ENCODE measurements around the gene CEP131. TPM values are rescaled to one million over a fixed set of nuclear protein-coding genes. Genes with fewer than 3 reads are reported as not detected.

CEP131 gene
- total and polyA plus RNA-seq, 2 of the 8 experiments (the other 6 are each of a cell fraction or from before 2014, with no cell fraction given) = 5.9 to 23.2 TPM

GRCh38 chr17:81247339-81247990 is 24.7 kb upstream of the CEP131 start:
- H3K79me2 ChIP-seq (ENCODE audit: control insufficient read depth in 1 of 2, insufficient read depth in 2 of 2, low read length in 2 of 2) = no peaks in the 10 kb centered on the region
- ChIA-PET POLR2A (ENCODE audit: partially characterized antibody) (interaction anchor here (0.7 to 2.5 kb wide), 6 partner anchors 8 to 271 kb away, joined by 3 to 6 read pairs (median 4); partner anchors contain the start of genes CEP131, NDUFAF8 and TEPSIN), CTCF (ENCODE audit: partially characterized antibody) (interaction anchor here (0.7 to 1.6 kb wide), 4 partner anchors 20 to 161 kb away, joined by 3 to 4 read pairs (median 3); no protein-coding TSS in a partner anchor)
- no peak overlapping the region for H2BK120ac ChIP-seq (replicated peaks; ENCODE audit: low read depth, low read length)
- H3K4me2 ChIP-seq (ENCODE audit: insufficient read depth in 1 of 2, low read depth in 2 of 2, low read length in 2 of 2) = no peak overlapping the region
- no peak overlapping the region for H4K8ac ChIP-seq (ENCODE audit: extremely low read depth, insufficient read depth, low read length)
- no peak overlapping the region for H2BK12ac ChIP-seq (ENCODE audit: low read depth, low read length)
- no peak overlapping the region for H3K27ac ChIP-seq (ENCODE audit: low read depth, low read length)
- no peak overlapping the region for H3K56ac ChIP-seq (replicated peaks; ENCODE audit: insufficient read length, low read depth, low read length)
- no peak overlapping the region for H2AK5ac ChIP-seq (ENCODE audit: low read depth, low read length)
- TF ChIP-seq BACH1 (IDR thresholded peaks at IDR 0.05; ENCODE audit: low read length) (no peak), MAFK (IDR thresholded peaks at IDR 0.05; ENCODE audit: low read depth, low read length) (no peak), RAD21 (IDR thresholded peaks at IDR 0.05 in 1 of 2, conservative IDR thresholded peaks at IDR 0.05 in 1 of 2; ENCODE audit: low read depth in 2 of 2, low read length in 2 of 2) (no peak), SIN3A (conservative IDR thresholded peaks at IDR 0.05 in 1 of 2, IDR thresholded peaks at IDR 0.05 in 1 of 2; ENCODE audit: low read depth in 1 of 2, low read length in 2 of 2) (no peak), CBX5 (IDR thresholded peaks at IDR 0.05; ENCODE audit: low read depth, low read length) (no peak)
- H3K23ac ChIP-seq (ENCODE audit: insufficient read length) = no peak overlapping the region
- no peak overlapping the region for H4K91ac ChIP-seq (replicated peaks; ENCODE audit: insufficient read length, low read length)
- H3K79me1 ChIP-seq (ENCODE audit: low read depth, low read length) = no peaks in the 10 kb centered on the region
- 86% methylated on average over 14 of the region's 15 CpGs; no CpG with 5 or more reads in 1 of the 2 experiments for WGBS, 2 experiments (ENCODE audit: extremely low coverage in 1 of 2, insufficient coverage in 1 of 2, insufficient read length in 1 of 2, insufficient replicate concordance in 2 of 2, low coverage in 1 of 2, low lambda C conversion rate in 2 of 2, missing lambda C conversion rate in 1 of 2)
- no peak overlapping the region for H4K5ac ChIP-seq (ENCODE audit: insufficient read length, low read depth, low read length)
- no peaks in the 10 kb centered on the region; the same call in 1 of the 2 replicates for H3K23me2 ChIP-seq (ENCODE audit: low read depth, low read length)
- H3K9ac ChIP-seq (replicated peaks in 1 of 4; ENCODE audit: extremely low read depth in 1 of 4, low read depth in 3 of 4, low read length in 3 of 4) = no peak overlapping the region; a peak in 2 of 7 replicates
- no peak overlapping the region for H2AFZ ChIP-seq (ENCODE audit: low read length)
- DNase-seq (ENCODE audit: low read depth in 1 of 2, low spot score in 2 of 2) = no peak
- no peak overlapping the region for H3K4ac ChIP-seq (replicated peaks; ENCODE audit: insufficient read length, low read depth, low read length)
- H2BK15ac ChIP-seq (ENCODE audit: low read length) = no peak overlapping the region
- no peak for FAIRE-seq
- H3K4me3 ChIP-seq (ENCODE audit: extremely low read depth in 1 of 4, insufficient read depth in 2 of 4, low read depth in 3 of 4, low read length in 4 of 4) = no peak overlapping the region
- peaks cover 0 to 6% (median 3%) of the 10 kb centered on the region in 4 experiments; a peak in 2 of 7 replicates for H3K4me1 ChIP-seq (replicated peaks in 1 of 4; ENCODE audit: control insufficient read depth in 3 of 4, insufficient read depth in 4 of 4, low read length in 3 of 4)
- H2BK20ac ChIP-seq (ENCODE audit: low read length) = no peak overlapping the region
- H2BK5ac ChIP-seq (ENCODE audit: low read depth, low read length) = no peak overlapping the region
- H3K27me3 ChIP-seq (replicated peaks in 1 of 4; ENCODE audit: control insufficient read depth in 3 of 4, extremely low read depth in 1 of 4, insufficient read depth in 3 of 4, low read length in 3 of 4) = no peaks in the 10 kb centered on the region
- no peak overlapping the region for H3K18ac ChIP-seq (ENCODE audit: extremely low read depth, low read length)
- H4K20me1 ChIP-seq (replicated peaks in 1 of 2; ENCODE audit: control insufficient read depth in 1 of 2, insufficient read depth in 2 of 2, low read length in 2 of 2) = peaks cover 4 to 12% of the 10 kb centered on the region in 2 experiments
- no peaks in the 10 kb centered on the region for H3K9me3 ChIP-seq (ENCODE audit: insufficient read depth in 2 of 2, low read depth in 1 of 2, low read length in 1 of 2)
- H3K14ac ChIP-seq (ENCODE audit: insufficient read length) = no peak overlapping the region
- H3K36me3 ChIP-seq (ENCODE audit: control insufficient read depth in 2 of 4, insufficient read depth in 4 of 4, low read length in 3 of 4) = no peaks in the 10 kb centered on the region; a peak in 1 of 8 replicates

All from H1 (cell line).